ENCODE results near the gene BPIFB6. TPM values are rescaled to one million over a fixed set of nuclear protein-coding genes. Genes with fewer than 3 reads are reported as not detected.

BPIFB6 gene
- total RNA-seq, 1 donor from 2014 or later, result not detected

- Mint-ChIP-seq H3K9me3 (ENCODE audit: unreplicated experiment) (no peaks in the 10 kb centered on the region), H3K27me3 (ENCODE audit: unreplicated experiment) (no peaks in the 10 kb centered on the region), H3K4me3 (ENCODE audit: unreplicated experiment) (no peak overlapping the region), H3K27ac (ENCODE audit: unreplicated experiment) (no peak overlapping the region), H3K36me3 (ENCODE audit: low read depth, unreplicated experiment) (no peaks in the 10 kb centered on the region), H3K4me1 (ENCODE audit: unreplicated experiment) (no peaks in the 10 kb centered on the region)
- no peak for DNase-seq (ENCODE audit: low spot score)
- no peak for TF ChIP-seq CTCF (IDR thresholded peaks at IDR 0.05; ENCODE audit: unreplicated experiment)
Measured at GRCh38 chr20:33091693-33092092, 60.2 kb downstream of the BPIFB6 start.

- Mint-ChIP-seq H3K27me3 (ENCODE audit: unreplicated experiment) (no peaks in the 10 kb centered on the region), H3K4me3 (ENCODE audit: unreplicated experiment) (no peak overlapping the region), H3K36me3 (ENCODE audit: low read depth, unreplicated experiment) (no peaks in the 10 kb centered on the region), H3K9me3 (ENCODE audit: unreplicated experiment) (no peaks in the 10 kb centered on the region), H3K4me1 (ENCODE audit: unreplicated experiment) (no peaks in the 10 kb centered on the region), H3K27ac (ENCODE audit: unreplicated experiment) (no peak overlapping the region)
- DNase-seq (ENCODE audit: low spot score), result no peak
- no peak for TF ChIP-seq CTCF (IDR thresholded peaks at IDR 0.05; ENCODE audit: unreplicated experiment)
Measured at GRCh38 chr20:33092361-33092760, 60.9 kb downstream of the BPIFB6 start.

GRCh38 chr20:33093074-33093473 lies 61.6 kb downstream of the BPIFB6 start:
- Mint-ChIP-seq H3K27ac (ENCODE audit: unreplicated experiment) (no peak overlapping the region), H3K36me3 (ENCODE audit: low read depth, unreplicated experiment) (no peaks in the 10 kb centered on the region), H3K4me3 (ENCODE audit: unreplicated experiment) (no peak overlapping the region), H3K9me3 (ENCODE audit: unreplicated experiment) (no peaks in the 10 kb centered on the region), H3K4me1 (ENCODE audit: unreplicated experiment) (no peaks in the 10 kb centered on the region), H3K27me3 (ENCODE audit: unreplicated experiment) (no peaks in the 10 kb centered on the region)
- DNase-seq (ENCODE audit: low spot score), result no peak
- no peak for TF ChIP-seq CTCF (IDR thresholded peaks at IDR 0.05; ENCODE audit: unreplicated experiment)

GRCh38 chr20:33093582-33093981 lies 62.1 kb downstream of the BPIFB6 start:
- Mint-ChIP-seq H3K4me3 (ENCODE audit: unreplicated experiment) (no peak overlapping the region), H3K27me3 (ENCODE audit: unreplicated experiment) (no peaks in the 10 kb centered on the region), H3K9me3 (ENCODE audit: unreplicated experiment) (no peaks in the 10 kb centered on the region), H3K4me1 (ENCODE audit: unreplicated experiment) (no peaks in the 10 kb centered on the region), H3K27ac (ENCODE audit: unreplicated experiment) (no peak overlapping the region), H3K36me3 (ENCODE audit: low read depth, unreplicated experiment) (no peaks in the 10 kb centered on the region)
- no peak for DNase-seq (ENCODE audit: low spot score)
- no peak for TF ChIP-seq CTCF (IDR thresholded peaks at IDR 0.05; ENCODE audit: unreplicated experiment)

Other genes with a start within 250 kb of the BPIFB6 start
- gene MAPRE1, start 211.7 kb upstream of the BPIFB6 start, total RNA-seq (ENCODE audit: unreplicated experiment), result 131 TPM
- gene EFCAB8, start 172.7 kb upstream of the BPIFB6 start, total RNA-seq (ENCODE audit: unreplicated experiment), result 1.1 TPM
- not detected for gene SUN5, start 27.2 kb upstream of the BPIFB6 start, total RNA-seq (ENCODE audit: unreplicated experiment)
- gene BPIFB2, start 23.9 kb upstream of the BPIFB6 start, total RNA-seq (ENCODE audit: unreplicated experiment), result not detected
- gene BPIFB3, start 22.3 kb downstream of the BPIFB6 start, total RNA-seq (ENCODE audit: unreplicated experiment), result not detected
- 2.1 TPM for gene BPIFB4, start 48.0 kb downstream of the BPIFB6 start, total RNA-seq (ENCODE audit: unreplicated experiment)
- gene BPIFA2, start 136.5 kb downstream of the BPIFB6 start, total RNA-seq (ENCODE audit: unreplicated experiment), result not detected
- gene BPIFA3, start 185.7 kb downstream of the BPIFB6 start, total RNA-seq (ENCODE audit: unreplicated experiment), result not detected
- not detected for gene BPIFA1, start 204.3 kb downstream of the BPIFB6 start, total RNA-seq (ENCODE audit: unreplicated experiment)